ENCODE measurements around the gene SCGB2A2.

The SCGB2A2 gene

GRCh38 chr11:62306227-62306626, 36.3 kb downstream of the SCGB2A2 start:
- DNase-seq (ENCODE audit: low read depth): no peak

- DNase-seq (ENCODE audit: low read depth): no peak
Measured at GRCh38 chr11:62307950-62308349, 38.0 kb downstream of the SCGB2A2 start.

DNA sequence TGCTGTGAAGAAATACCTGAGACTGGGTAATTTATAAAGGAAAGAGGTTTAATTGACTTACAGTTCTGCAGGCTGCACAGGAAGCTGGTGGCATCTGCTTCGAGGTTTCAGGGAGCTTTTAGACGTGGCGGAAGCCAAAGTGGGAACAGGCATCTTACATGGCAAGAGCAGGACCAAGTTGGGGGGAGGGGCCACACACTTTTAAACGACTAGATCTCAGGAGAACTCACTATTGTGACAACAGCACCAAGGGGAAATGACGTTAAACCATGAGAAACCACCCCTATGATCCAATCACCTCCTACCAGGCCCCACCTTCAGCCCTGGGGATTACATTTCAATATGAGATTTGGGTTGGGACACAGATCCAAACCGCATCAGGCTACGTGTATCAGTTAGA, 40.0 kb downstream of the SCGB2A2 start:
- DNase-seq (ENCODE audit: low read depth): no peak

GRCh38 chr11:62315431-62315830, 45.5 kb downstream of the SCGB2A2 start:
- no peak for DNase-seq (ENCODE audit: low read depth)

DNA sequence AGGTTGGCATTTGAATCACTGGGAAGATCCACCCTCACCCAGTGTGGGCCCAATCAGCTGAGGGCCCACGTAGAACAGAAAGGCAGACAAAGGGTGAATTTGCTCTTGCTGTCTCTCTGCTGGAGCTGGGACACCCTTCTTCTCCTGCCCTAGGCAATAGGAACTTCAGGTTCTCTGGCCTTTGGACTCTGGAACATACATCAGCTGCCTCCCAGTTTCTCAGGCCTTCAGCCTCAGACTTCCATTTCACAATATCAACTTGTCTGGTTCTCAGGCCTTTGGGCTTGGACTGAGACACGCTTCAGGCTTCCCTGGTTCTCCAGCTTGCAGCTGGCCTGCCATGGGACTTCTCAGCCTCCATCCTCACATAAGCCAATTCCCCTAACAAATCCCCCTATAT, 52.6 kb downstream of the SCGB2A2 start:
- no peak for DNase-seq (ENCODE audit: low read depth)
